HG02840 (cell line): Measurements from ENCODE around the gene YPEL2.
"Not testable (repeated sequence)": the region's sequence is repeated elsewhere in the genome, so short reads cannot be mapped to it uniquely, and the experiment has no call there.

ENCODE experiments used
- ATAC-seq: cut with Tn5 transposase; IDR thresholded peaks from one replicate; pipeline ENCODE4 v1.9.1; 2021; ENCODE audit warnings: mild to moderate bottlenecking, moderate library complexity, moderate number of reproducible peaks; ENCODE audit not compliant: unreplicated experiment, low FRiP score

YPEL2 gene, protein sequence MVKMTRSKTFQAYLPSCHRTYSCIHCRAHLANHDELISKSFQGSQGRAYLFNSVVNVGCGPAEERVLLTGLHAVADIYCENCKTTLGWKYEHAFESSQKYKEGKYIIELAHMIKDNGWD

DNA sequence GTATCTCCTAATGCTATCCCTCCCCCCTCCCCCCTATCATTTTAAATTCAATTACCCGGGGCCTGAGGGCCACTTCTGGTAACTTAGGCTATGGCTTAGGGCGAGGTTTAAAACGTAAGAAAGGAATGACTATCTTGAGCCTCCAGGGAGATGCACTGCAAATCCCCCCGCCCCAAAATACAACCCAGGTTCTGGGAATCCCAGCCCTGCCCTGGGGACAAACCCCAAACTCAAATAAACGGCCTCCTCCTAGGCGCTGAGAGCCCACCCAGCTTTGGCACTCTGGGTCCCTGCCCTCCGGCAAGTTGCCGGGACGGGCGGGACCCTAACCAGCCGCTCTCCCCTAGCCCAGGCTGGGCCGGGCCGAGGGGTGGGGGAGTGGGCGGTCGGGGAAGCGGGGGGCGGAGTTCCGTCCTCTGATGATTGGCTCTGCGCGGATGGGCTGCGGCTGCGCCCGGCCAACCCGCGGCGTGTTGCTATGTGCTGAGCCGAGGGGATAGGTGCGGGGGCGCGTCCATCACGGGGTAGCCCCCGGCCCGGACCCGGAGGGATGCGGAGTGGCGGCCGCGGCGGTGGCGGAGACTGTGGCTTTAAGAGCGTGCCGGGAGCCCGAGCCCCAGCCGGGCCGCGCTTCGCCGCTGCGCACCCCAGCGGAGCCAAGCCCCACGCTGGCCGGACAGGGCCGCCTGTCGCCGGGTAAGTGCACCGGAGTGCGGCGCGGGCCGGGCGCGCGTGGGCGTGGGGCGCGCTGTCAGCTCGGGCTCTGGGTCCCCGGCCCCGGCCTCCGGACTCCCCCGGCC, at the start of gene YPEL2:
TSS of gene YPEL2 (plus strand) at position 527 of the 800 bp plus-strand sequence. CDS start 21,755 bp downstream, outside the sequence.
- peak; percentile 90 for ATAC-seq

DNA sequence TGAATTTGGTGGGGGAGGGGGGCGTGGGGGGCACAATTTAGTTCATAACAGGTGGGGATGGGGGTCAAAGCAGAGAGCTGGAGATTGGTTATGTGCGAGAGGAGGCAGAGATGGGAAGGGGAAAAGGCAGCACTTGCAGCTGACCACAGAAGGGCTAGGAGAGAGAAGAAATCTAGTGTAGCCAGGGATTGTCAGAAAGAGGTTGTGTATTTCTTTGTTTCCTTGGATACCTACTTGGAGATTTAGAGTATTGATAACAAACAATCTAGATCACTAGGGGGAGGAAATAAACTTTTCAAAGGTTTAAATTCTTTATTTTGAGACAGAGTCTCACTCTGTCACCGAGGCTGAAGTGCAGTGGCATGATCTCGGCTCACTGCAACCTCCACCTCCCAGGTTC, 47.1 kb upstream of the YPEL2 start:
- no peak for ATAC-seq

DNA sequence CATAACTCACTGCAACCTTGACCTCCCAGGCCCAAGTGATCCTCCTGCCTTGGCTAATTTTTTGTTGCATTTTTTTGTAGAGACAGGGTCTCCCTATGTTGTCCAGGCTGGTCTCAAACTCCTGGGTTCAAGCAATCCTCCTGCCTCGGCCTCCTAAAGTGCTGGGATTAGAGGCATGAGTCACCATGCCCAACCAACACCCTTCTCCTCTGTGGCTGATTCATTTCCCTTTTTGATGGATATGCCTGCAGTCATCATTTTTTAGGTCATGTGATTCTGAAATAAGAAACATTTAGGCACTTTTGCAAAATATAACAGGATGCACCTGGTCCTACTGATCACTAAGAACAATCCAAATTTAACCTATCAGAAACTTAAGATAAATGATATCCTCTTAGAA, 44.0 kb upstream of the YPEL2 start:
- no peak for ATAC-seq

DNA sequence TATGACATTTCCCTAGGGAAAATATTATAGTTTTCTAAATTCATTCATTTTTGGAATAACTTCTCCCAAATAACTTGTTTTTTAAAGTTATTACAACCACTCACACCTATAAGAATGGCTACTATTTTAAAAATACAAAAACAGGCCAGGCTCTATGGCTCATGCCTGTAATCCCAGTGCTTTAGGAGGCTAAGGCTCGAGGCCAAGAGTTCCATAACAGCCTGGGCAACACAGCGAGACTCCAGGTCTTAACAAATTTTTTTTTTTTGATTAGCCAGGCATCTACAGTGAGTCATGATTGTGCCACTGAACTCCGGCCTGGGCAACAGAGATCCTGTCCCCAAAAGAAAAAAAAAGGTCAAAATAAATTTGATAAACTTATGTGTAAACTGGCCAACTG, 43.6 kb upstream of the YPEL2 start:
- no peak for ATAC-seq

DNA sequence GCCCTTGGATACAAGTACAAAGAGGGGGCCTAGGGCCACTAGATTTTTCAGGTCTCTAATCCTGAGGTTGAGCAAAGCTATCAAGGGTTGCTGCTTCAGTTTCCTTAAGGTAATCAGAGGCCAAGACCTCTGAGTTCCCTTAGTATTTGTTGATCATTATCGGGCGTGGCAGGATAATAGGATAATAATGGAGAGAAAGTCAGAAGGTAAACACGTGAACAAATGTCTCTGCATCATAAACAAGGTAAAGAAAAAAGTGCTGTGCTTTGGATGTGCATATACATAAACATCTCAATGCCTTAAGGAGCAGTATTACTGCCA, 41.5 kb upstream of the YPEL2 start:
- no peak for ATAC-seq

DNA sequence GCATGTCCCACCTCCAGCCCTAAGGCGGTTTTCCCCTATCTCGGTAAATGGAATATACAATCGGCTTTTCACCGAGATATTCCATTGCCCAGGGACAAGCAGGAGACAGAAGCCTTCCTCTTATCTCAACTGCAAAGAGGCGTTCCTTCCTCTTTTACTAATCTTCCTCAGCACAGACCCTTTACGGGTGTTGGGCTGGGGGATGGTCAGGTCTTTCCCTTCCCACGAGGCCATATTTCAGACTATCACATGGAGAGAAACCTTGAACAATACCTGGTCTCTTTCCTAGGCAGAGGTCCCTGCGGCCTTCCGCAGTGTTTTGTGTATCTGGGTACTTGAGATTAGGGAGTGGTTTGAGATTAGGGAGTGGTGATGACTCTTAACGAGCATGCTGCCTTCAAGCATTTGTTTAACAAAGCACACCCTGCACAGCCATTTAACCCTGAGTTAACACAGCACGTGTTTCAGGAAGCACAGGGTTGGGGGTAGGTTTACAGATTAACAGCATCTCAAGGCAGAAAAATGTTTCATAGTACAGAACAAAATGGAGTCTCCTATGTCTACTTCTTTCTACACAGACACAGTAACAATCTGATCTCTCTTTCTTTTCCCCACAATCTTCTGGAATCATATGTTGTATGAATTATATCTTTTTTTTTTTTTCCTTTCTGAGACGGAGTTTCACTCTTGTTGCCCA, 41.0 kb upstream of the YPEL2 start:
- not testable (repeated sequence) for ATAC-seq

DNA sequence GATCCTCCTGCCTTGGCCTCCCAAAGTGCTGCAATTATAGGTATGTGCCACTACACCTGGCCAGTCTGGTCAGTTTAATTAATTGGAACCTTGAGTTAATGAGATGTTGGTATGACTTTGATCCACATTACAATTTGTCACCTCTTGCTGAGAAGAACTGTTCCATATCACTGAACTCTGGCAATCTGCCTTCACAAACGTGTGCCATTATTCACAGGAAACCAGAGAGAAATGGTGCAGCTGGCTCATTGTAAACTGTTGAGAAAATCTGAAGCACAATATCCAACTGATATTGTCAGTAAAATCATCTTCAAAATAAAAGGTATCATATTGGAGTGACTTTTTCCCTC, 39.3 kb upstream of the YPEL2 start:
- no peak for ATAC-seq

DNA sequence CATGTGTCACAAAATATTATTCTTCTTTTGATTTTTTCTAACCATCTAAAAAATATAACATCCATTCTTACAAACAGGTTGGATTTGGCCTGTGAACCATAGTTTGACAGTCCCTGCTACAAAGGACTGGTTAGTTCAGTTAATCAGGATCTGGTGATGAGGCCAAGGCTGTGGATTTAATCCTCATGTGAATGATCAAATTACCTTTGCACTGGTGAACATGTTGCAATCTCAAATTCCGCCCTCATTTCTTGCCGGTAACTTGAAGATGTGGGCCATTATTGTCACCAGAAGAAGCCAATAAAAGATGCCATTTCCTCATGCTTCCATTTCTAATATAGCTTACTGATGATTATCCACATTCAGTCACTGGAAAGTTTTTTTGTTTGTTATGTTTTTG, 35.3 kb upstream of the YPEL2 start:
- ATAC-seq, result no peak

DNA sequence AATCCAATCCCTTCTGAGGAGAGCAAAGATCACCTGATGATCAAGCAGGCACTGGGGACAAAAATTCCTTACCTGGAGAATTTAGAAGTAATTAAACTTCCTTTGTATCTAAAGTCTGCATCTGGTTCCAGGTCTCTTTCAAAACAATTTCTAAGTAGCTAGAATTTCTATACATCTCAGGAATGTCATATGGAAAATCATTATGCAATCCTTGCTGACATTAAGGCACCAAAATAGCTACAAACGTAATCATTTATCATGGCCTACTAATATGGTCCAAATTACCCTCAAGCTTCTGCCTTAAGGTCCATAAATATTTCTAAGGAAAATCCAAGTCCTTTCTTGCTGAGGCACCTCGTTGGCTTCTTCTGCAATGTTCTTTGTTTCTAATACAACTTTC, 32.9 kb upstream of the YPEL2 start:
- no peak for ATAC-seq

DNA sequence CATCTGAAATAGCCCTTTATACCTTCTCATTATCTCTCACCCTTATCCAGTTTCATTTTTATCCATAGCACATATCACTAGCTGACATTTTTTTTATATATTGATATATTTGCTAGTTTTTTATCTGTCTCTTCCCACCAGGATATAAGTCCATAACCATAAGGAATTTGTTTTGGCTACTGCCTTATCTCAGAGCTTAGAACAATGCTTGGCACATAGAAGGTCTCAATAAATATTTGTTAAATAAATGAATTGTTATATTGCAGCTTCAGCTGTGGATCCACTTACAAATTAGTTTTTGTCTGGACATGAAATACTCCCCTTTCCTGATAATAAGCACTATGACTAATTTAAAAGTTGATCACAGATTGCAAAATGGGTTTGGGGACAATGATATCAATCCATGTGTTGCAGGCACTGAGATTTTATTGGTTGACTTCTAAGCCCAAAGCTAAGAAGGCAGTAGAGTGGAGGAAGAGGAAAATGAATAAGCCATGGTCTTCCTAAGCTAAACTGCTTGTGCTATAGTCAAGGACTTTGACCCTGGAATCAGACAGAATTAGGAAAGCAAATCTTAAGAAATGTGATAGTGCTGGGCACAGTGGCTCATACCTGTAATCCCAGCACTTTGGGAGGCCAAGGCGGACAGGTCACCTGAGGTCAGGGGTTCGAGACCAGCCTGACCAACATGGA, 31.9 kb upstream of the YPEL2 start:
- no peak for ATAC-seq

DNA sequence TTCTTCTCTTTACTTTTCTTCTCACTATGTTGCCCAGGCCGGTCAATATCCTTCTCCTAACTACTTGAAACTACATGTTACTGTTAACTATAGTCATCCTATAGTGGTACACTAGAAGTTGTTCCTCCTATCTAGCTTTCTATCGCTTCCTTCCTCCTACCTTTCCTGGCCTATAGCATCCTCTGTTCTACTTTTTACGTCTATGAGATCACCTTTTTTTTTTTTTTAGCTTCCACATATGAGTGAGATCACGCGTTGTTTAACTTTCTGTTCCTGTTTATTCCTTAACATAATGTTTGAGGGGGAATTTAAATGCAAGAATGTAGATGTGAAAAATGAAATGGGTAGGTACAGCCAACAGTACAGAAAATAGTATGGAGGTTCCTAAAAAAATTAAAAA, 30.5 kb upstream of the YPEL2 start:
- no peak for ATAC-seq

DNA sequence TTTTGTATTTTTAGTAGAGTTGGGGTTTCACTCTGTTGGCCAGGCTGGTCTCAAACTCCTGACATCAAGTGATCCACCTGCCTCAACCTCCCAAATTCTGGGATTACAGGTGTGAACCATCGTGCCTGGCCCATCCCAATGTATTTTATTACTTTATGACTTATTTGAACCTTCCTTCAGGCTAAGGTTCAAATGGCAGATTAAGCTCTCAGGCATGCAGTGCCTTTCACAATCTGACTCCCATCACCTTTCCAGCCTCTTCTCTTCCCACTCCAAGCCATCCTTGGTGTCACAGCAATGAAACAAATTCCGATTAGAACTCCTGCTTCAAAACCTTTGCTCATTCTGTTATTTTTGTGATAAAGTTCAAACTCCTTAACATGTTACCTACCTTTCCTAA, 26.6 kb upstream of the YPEL2 start:
- ATAC-seq, result no peak

DNA sequence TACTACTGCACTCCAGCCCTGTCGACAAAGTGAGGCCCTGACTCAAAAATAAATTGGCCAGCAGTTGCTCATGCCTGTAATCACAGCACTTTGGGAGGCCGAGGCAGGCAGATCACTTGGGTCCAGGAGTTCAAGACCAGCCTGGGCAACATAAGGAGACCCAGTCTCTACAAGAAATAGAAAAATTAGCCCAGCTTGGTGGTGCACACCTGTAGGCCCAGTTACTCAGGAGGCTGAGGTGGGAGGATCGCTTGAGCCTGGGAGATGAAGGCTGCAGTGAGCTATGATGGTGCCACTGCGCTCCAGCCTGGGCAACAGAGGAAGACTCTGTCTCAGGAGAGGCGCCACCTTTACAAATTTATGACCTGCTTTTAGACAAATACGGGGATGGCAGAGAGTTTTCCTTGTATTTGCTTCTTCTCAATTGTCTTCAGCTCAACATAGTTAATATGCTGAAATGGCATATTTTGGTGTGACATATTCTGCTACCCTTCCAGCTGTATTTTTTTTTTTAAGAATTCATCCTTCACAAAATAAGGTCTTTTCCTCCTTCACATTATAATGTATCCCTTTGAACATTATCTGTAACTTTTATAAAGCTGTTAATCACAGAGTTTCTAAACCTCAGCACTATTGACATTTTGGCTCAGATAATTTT, 21.1 kb upstream of the YPEL2 start:
- no peak for ATAC-seq

DNA sequence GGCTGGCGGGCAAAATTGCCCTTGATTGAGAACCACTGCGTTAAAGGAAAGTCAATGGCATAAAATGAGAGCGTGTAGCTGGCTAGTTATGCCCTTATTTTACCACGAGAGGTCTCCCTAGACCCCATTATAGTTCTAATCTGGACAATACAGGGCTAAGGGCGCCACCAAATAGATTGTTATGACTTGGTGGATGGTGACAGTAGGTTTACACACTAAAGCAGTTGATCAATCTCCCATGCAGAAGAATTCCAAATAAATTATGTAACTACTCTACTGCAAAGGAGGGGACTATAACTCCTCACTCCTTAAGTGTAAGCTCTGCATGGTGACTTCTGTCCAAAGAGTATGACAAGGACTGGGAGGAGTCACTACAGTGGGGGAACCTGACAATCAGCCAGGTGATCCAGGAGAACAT, 20.4 kb upstream of the YPEL2 start:
- ATAC-seq, result peak; percentile 54

DNA sequence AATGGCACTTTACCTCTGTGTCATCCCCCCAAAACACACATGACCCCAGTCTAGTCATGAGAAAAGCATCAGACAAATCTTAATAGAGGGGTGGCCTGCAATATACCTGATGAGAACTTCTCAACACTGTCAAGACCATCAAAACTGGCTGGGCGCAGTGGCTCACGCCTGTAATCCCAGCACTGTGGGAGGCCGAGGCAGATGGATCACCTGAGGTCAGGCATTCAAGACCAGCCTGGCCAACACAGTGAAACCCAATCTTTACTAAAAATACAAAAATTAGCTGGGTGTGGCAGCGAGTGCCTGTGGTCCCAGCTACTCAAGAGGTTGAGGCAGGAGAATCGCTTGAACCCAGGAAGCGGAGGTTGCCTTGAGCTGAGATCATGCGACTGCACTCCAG, 19.9 kb upstream of the YPEL2 start:
- ATAC-seq, result not testable (repeated sequence)

DNA sequence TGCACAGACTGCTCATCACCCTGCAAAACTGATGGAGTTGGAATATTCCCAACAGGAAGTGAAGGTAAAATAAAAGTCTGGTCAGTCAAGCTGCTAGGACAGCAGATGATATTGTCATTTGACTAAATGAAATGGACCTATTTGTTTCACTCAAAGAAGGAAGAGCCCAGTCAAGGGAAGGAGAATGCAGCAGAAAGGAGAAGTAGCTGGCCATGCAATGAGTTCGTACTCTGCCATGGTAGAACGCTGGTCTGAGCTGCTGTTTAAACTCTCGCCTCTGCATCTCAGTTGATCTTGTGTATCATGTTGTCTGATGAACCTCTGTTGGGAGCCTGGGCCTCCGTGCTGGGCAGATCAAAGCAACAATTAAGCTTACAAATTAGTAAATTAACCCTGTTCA, 15.6 kb upstream of the YPEL2 start:
- ATAC-seq, result no peak

DNA sequence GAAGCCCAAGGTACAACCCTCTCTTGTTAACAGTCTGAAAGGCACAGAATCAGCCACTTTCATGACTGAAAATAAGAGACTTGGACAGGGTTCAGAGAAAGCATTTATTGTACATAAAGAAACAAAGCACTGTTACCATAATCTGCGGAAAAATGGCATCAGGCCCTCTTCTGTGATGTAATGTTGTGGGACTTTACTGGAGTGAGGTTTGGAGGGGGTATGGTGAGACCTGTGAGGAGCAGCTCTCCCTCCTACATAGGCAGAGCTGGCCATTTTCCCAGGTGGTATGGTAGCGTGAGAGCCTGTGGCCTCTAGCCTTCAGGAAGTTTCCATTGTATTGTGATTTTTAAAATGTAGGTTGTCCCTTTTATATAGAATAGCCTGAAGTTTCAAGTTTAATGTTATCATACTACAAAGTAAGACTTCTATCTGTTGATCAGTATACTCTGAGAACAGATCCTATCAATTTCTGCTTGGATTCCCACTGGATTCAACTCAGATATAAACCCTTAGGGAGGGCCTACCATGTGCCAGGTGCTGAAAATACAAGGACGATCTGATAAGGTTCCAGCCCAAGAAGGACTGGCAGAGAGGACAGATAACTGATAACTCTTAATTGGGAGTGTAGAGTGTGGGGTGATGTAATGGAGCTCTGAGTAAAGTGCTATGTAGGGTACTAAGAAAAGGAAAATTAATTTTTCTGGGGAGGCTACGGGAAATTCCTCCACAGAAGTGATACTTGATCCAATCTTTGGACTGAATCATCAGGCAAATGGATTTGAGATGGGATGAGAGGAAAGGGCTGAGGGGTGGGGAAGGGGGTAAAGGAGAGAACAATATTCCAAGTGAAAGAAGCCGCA, 4.1 kb upstream of the YPEL2 start:
- no peak for ATAC-seq

DNA sequence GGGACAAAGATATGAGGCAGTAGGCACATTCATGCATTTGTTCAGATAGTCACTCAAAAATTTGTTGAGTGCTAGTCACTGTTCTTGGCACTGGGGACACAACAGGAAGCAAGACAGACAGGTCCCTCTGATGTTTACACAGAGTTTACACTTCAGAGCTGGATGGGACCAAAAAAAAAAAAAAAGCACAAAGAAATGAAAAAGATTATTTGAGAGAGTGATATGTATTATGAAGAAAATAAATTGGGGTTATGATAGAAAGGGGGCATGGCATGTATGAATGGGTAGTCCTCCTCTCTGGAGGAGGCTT, 3.5 kb upstream of the YPEL2 start:
- no peak for ATAC-seq

DNA sequence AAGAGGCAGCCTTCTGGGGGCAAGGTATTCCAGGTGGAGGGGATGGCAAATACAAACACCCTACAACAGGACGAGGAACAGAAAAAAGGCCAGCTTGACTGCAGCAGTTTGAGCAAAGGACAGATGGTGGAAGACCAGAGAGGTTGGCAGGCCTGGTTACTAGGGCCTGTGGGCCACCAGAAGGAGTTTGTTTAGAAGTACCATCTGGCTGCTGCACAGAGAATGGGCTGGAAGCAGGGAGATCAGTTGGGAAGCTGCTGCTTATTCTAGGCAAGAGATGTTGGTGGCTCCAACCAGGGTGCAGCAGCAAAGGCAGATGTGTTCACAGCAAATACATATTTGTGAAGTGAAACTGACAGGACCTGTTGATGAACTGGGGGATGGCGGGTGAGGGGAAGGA, 2.9 kb upstream of the YPEL2 start:
- no peak for ATAC-seq
